A549 (cell line): ENCODE results near the gene NTRK3. TPM values are rescaled to one million over a fixed set of nuclear protein-coding genes. Genes with fewer than 3 reads are reported as not detected.
A peak's percentile ranks its signal among the peaks of the same experiment; 100 is the strongest.

Experiments
- ATAC-seq, 2 experiments: fragments of 200-7000 bp in 1 of 2; fragments of >200 bp in 1 of 2; cut with Nextera tagmentation in 1 of 2; cut with Tn5 transposase in 1 of 2; 3 replicates each; pipeline versions ENCODE4 v1.8.0 to v1.9.1; 2018 to 2020; ENCODE audit warnings: mild to moderate bottlenecking in 1 of 2, moderate library complexity in 1 of 2
- CTCF ChIA-PET: fragments of 300-600 bp; sonication (Branson Sonifier 250); formaldehyde crosslinking; extraction: SDS; loops from one replicate; lab custom pipeline; 2021; ENCODE audit warnings: antibody characterized with exemption, inconsistent platforms; lab: Yijun Ruan, JAX
- POLR2A ChIA-PET: fragments of 350-600 bp; formaldehyde crosslinking; extraction: SDS; loops from one replicate; lab custom pipeline; 2021; ENCODE audit warnings: antibody characterized with exemption, inconsistent platforms; lab: Yijun Ruan, JAX
- DNase-seq, 2 experiments: peaks; one replicate each; pipeline versions ENCODE4 v3.0.0 to v3.0.0-alpha.2; 2011 to 2016; ENCODE audit warnings: low read depth in 1 of 2, low spot score in 1 of 2
- FAIRE-seq: peaks from 2 replicates; lab custom pipeline; 2011; peaks lifted over from hg19 to GRCh38; lab: Jason Lieb, UNC
- H3K27ac ChIP-seq, 2 experiments: fragments of >200 bp; sonication (Bioruptor Twin); formaldehyde crosslinking; 3 replicates each; pipeline ENCODE4 v1.5.1; 2016 to 2017
- H3K4me1 ChIP-seq: fragments of >200 bp; sonication (Bioruptor Twin); formaldehyde crosslinking; 3 replicates; pipeline ENCODE4 v1.6.1; 2016
- H3K4me2 ChIP-seq: fragments of >200 bp; sonication (Bioruptor Twin); formaldehyde crosslinking; 3 replicates; pipeline ENCODE4 v1.6.1; 2016
- H3K4me3 ChIP-seq: fragments of >200 bp; sonication (Bioruptor Twin); formaldehyde crosslinking; 3 replicates; pipeline ENCODE4 v1.5.1; 2016
- H3K9me3 ChIP-seq: fragments of >200 bp; sonication (Bioruptor Twin); formaldehyde crosslinking; 3 replicates; pipeline ENCODE4 v1.6.1; 2016
- CBX2 ChIP-seq: fragments of 200-600 bp; sonication (generic); IDR thresholded peaks from 2 replicates; pipeline ENCODE4 v1.6.1; 2016; ENCODE audit warnings: low read depth, mild to moderate bottlenecking, borderline replicate concordance
- CHD2 ChIP-seq: fragments of 150-350 bp; IDR thresholded peaks from 2 replicates; pipeline ENCODE4 v1.6.1; 2014; ENCODE audit warnings: low read length; ENCODE audit not compliant: partially characterized antibody
- CHD4 ChIP-seq: fragments of 200-600 bp; sonication (generic); IDR thresholded peaks from 2 replicates; pipeline ENCODE4 v1.6.1; 2016; ENCODE audit warnings: antibody characterized with exemption, mild to moderate bottlenecking, borderline replicate concordance
- ELK1 ChIP-seq: fragments of 150-350 bp; IDR thresholded peaks from 2 replicates; pipeline ENCODE4 v1.6.1; 2014; ENCODE audit warnings: low read depth, mild to moderate bottlenecking, low read length
- FOXS1 ChIP-seq: fragments of 250-450 bp; sonication (Bioruptor Pico); IDR thresholded peaks from 2 replicates; pipeline ENCODE4 v1.5.0; 2020; ENCODE audit warnings: mild to moderate bottlenecking, moderate library complexity
- GATA3 ChIP-seq: IDR thresholded peaks from 2 replicates; pipeline ENCODE4 v1.6.1; 2012; ENCODE audit warnings: borderline replicate concordance
- JUNB ChIP-seq: fragments of >200 bp; sonication (Bioruptor Twin); formaldehyde crosslinking; IDR thresholded peaks from 2 replicates; pipeline ENCODE4 v1.6.1; 2016
- KDM5A ChIP-seq: fragments of 200-600 bp; sonication (generic); IDR thresholded peaks from 2 replicates; pipeline ENCODE4 v1.6.1; 2016; ENCODE audit warnings: antibody characterized with exemption, mild to moderate bottlenecking
- MAX ChIP-seq: IDR thresholded peaks from 2 replicates; pipeline ENCODE4 v1.6.1; 2012
- MAZ ChIP-seq: fragments of 150-350 bp; IDR thresholded peaks from 2 replicates; pipeline ENCODE4 v1.6.1; 2014; ENCODE audit warnings: antibody characterized with exemption, low read depth, low read length, borderline replicate concordance
- NFE2L2 ChIP-seq: fragments of 150-350 bp; conservative IDR thresholded peaks from 2 replicates; pipeline ENCODE4 v1.6.1; 2014; ENCODE audit warnings: low read length
- POLR2AphosphoS2 ChIP-seq: conservative IDR thresholded peaks from 2 replicates; pipeline ENCODE4 v1.6.1; 2012; ENCODE audit warnings: low read length, improper control_type of control experiment, inconsistent platforms
- RAD21 ChIP-seq, 2 experiments: fragments of >200 bp in 1 of 2; sonication (Bioruptor Twin) in 1 of 2; formaldehyde crosslinking in 1 of 2; IDR thresholded peaks in 1 of 2; conservative IDR thresholded peaks in 1 of 2; 2 replicates in 1 of 2; 3 replicates in 1 of 2; pipeline ENCODE4 v1.6.1; 2012 to 2018; ENCODE audit warnings: inconsistent platforms in 1 of 2
- RCOR1 ChIP-seq: fragments of 150-350 bp; IDR thresholded peaks from 2 replicates; pipeline ENCODE4 v1.6.1; 2014; ENCODE audit warnings: antibody characterized with exemption, low read length, low read depth
- TP53 ChIP-seq: fragments of 250-450 bp; sonication (Bioruptor Pico); IDR thresholded peaks from 2 replicates; pipeline ENCODE4 v1.5.0; 2021; ENCODE audit warnings: mild to moderate bottlenecking, moderate library complexity
- ZNF302 ChIP-seq: fragments of 250-450 bp; sonication (Bioruptor Pico); IDR thresholded peaks from 2 replicates; pipeline ENCODE4 v1.9.0; 2021; ENCODE audit warnings: inconsistent platforms, mild to moderate bottlenecking, moderate library complexity
- WGBS: methylation state at CpG from one replicate; pipeline ENCODE4 v1.1.6; 2017; ENCODE audit errors: missing lambda C conversion rate; 5-methylcytosine and 5-hydroxymethylcytosine counted together
- polyA plus RNA-seq, 4 experiments: library from polyadenylated mRNA; depleted of rRNA in 3 of 4; stranded (reverse); fragments of >200 nt; fragmentation: RNase III in 1 of 4; extraction: RNeasy Plus Mini Kit Qiagen cat#74134 plus additional on column Dnase treatment in 1 of 4; gene quantifications; 2 replicates in 3 of 4; 3 replicates in 1 of 4; pipeline ENCODE4 v1.2.3, GENCODE V29; 2011 to 2017

Gene NTRK3
- polyA plus RNA-seq, 2 of the 4 experiments (the other 2 are of a cell fraction): 55.0 to 55.2 TPM

- H3K9me3 ChIP-seq: peaks cover 6% of the 10 kb centered on the region; the same call in 1 of the 3 replicates
- TF ChIP-seq CBX2 (no peak), MAX (no peak), POLR2AphosphoS2 (no peak), CHD2 (no peak), FOXS1 (CRISPR knock-in tag) (no peak), TP53 (CRISPR knock-in tag) (no peak), MAZ (no peak), ELK1 (no peak), NFE2L2 (no peak)
- no peak overlapping the region for H3K4me2 ChIP-seq
- WGBS: 85% methylated on average over 1 of the region's 1 CpG
- H3K27ac ChIP-seq: no peak overlapping the region
- H3K4me1 ChIP-seq: peaks cover 6% of the 10 kb centered on the region; the same call in 1 of the 3 replicates
- H3K4me3 ChIP-seq: no peak overlapping the region
- ChIA-PET CTCF (no interaction called here), POLR2A (no interaction called here)
- ATAC-seq (no peak), FAIRE-seq (no peak), DNase-seq (no peak)
Measured at GRCh38 chr15:87881026-87881425, 375.5 kb downstream of the NTRK3 start.

GRCh38 chr15:87877822-87878542, 378.6 kb downstream of the NTRK3 start:
- Histone ChIP-seq H3K4me1 (peaks cover 6% of the 10 kb centered on the region; the same call in 1 of the 3 replicates), H3K9me3 (no peaks in the 10 kb centered on the region), H3K27ac (peak overlapping the region in 1 of 2 experiments; percentile 69; a peak in 3 of 6 replicates), H3K4me2 (no peak overlapping the region), H3K4me3 (no peak overlapping the region)
- WGBS: 38% methylated on average over 5 of the region's 5 CpGs
- DNase-seq (no peak), FAIRE-seq (no peak), ATAC-seq (no peak)
- CTCF ChIA-PET: no interaction called here
- TF ChIP-seq RAD21 (conservative IDR thresholded peaks at IDR 0.05 in 1 of 2, IDR thresholded peaks at IDR 0.05 in 1 of 2) (no peak), RCOR1 (no peak), NFE2L2 (no peak), ZNF302 (CRISPR knock-in tag) (no peak), CHD4 (no peak)
- POLR2A ChIA-PET: no interaction called here

- WGBS: 32% methylated on average over 4 of the region's 4 CpGs
- peak overlapping the region in 1 of 2 experiments; percentile 69; a peak in 3 of 6 replicates for H3K27ac ChIP-seq
- peaks cover 12% of the 10 kb centered on the region; the same call in 2 of the 3 replicates for H3K4me1 ChIP-seq
- H3K9me3 ChIP-seq: no peaks in the 10 kb centered on the region
- FAIRE-seq: no peak
- ChIA-PET CTCF (no interaction called here), POLR2A (no interaction called here)
- TF ChIP-seq JUNB: peak; percentile 26; the same call in 1 of the 2 replicates
- peak; percentile 34; the same call in 1 of the 2 replicates for TF ChIP-seq GATA3
- TF ChIP-seq KDM5A: no peak
- peak; percentile 60 to 86; a peak in 5 of 6 replicates for ATAC-seq
- H3K4me2 ChIP-seq: no peak overlapping the region
- DNase-seq: peak in 1 of 2 experiments; percentile 42
- H3K4me3 ChIP-seq: no peak overlapping the region
Measured at GRCh38 chr15:87877114-87877810, 379.3 kb downstream of the NTRK3 start.
